ENCODE data around the gene OR5AU1. TPM values are rescaled to one million over a fixed set of nuclear protein-coding genes. Genes with fewer than 3 reads are reported as not detected.

The OR5AU1 gene

Small RNAs within 50 kb of the gene (small RNA-seq; reads per million reads assigned to genes)
- gene RNU6-252P (ENCODE audit: insufficient read depth) = not detected

All from mesendoderm (in vitro differentiated cells).